Activated CD8-positive, alpha-beta memory T cell treated with anti-CD3 and anti-CD28 coated beads, Interleukin-2, amount 50 U/mL, for 24 hours (primary cell): ENCODE data around the gene CSGALNACT2.
"Not testable (repeated sequence)": the region's sequence is repeated elsewhere in the genome, so short reads cannot be mapped to it uniquely, and the experiment has no call there.

Experiments used
- DNase-seq: peaks from one replicate; pipeline ENCODE4 v3.0.0-alpha.2; 2020; ENCODE audit errors: extremely low read depth

The CSGALNACT2 gene

DNA sequence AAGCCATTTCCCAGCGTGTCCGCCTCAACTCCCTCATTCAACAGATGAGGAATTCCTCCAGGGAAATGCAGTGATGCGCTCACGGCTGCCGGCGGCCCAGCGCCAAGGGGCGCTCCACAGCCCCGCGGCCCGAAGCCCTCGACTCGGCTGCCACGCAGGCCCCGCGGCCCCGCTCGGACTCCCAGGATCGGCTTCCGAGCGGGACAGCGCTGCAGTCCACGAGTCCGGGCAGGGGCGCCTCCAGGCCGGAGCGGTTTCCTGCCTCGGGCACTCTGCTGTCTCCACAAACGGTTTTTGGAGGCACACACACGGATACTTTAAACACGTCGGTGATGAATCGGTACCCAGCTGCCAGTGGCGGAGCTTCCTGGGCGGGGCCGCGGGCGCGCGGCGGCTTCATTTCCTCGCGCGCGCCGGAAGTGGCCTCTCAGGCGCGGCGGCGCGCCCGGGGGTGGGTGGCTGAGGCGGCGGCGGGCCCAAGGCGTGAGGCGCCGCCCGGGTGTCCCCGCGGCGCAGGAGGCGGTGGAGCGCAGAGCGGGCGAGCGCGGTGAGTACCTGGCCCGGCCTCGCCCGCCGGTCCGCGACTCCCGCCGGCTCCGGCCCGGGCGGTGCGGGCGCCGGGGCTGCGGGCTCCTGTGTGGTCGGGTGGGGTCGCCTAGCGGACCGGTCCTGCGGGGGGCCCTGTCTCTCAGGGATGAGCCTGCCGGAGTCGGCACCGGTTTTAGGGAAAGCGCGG is at the start of gene CSGALNACT2:
TSS of gene CSGALNACT2 (plus strand) at position 425 of the 736 bp plus-strand sequence. CDS start 16,705 bp downstream, outside the sequence.
- DNase-seq = peak; percentile 68

DNA sequence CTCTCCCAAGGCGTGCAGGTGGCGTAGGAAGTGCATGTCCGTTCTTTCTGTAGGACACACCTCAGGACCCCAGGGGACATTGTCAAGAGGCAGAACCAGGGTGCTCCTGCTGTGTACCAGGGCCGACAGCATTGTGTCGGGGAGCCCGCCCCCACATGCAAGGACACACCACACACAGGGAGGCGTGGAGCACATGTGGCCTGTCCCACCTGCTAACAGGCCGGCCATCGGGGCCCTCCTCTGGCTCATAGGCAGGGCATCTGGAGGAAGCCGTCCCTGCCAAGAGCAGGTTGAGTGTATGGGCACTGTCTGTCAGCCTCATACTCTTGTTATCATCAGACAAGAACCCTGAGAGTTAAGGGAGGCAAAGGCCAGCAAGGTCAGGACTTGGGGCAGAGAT is 48.7 kb upstream of the CSGALNACT2 start:
- DNase-seq = no peak

GRCh38 chr10:43090188-43090587 is 48.1 kb upstream of the CSGALNACT2 start:
- no peak for DNase-seq

DNA sequence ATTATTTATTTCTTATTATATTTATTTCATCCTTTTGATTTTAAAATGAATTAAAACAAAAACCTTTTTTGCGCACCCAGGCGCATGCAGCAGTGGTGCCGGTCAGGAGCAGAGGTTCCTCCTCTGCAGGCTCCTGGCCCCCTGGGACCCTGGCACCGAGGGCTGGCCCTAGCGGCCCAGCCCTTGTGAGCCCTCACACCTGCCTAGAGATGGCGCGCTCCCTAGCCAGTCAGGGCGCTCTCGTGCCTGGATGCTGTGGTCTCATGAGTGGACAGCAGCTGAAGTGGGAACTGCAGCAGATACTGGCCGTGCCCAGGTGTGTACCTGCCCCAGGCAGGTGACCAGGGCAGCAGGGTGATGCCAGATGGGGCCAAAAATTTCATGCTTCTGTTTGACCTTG is 47.6 kb upstream of the CSGALNACT2 start:
- no peak for DNase-seq

- DNase-seq = no peak
These were observed 46.4 kb upstream of the CSGALNACT2 start for GRCh38 chr10:43091846-43092245.

- DNase-seq = no peak
These were observed 44.7 kb upstream of the CSGALNACT2 start for GRCh38 chr10:43093423-43094076.

- no peak for DNase-seq
These were observed 44.2 kb upstream of the CSGALNACT2 start for GRCh38 chr10:43094085-43094484.

- not testable (repeated sequence) for DNase-seq
These were observed 38.9 kb upstream of the CSGALNACT2 start for GRCh38 chr10:43099339-43099738.

- no peak for DNase-seq
These were observed 38.3 kb upstream of the CSGALNACT2 start for GRCh38 chr10:43099928-43100327.

DNA sequence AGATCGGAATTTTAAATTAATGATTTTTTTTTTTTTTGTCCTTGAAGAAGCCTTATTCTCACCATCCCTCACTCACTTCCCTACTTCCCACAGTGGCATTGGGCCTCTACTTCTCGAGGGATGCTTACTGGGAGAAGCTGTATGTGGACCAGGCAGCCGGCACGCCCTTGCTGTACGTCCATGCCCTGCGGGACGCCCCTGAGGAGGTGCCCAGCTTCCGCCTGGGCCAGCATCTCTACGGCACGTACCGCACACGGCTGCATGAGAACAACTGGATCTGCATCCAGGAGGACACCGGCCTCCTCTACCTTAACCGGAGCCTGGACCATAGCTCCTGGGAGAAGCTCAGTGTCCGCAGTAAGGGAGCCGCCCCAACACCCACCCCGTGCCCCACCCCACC is 37.9 kb upstream of the CSGALNACT2 start:
- no peak for DNase-seq

- DNase-seq = no peak
These were observed 36.0 kb upstream of the CSGALNACT2 start for GRCh38 chr10:43102063-43102828.

- DNase-seq = peak; percentile 18
These were observed 32.9 kb upstream of the CSGALNACT2 start for GRCh38 chr10:43105102-43105955.

- DNase-seq = no peak
These were observed 32.4 kb upstream of the CSGALNACT2 start for GRCh38 chr10:43105956-43106229.

GRCh38 chr10:43106256-43107091 is 31.8 kb upstream of the CSGALNACT2 start:
- DNase-seq = no peak

- DNase-seq = no peak
These were observed 29.3 kb upstream of the CSGALNACT2 start for GRCh38 chr10:43108951-43109350.

DNA sequence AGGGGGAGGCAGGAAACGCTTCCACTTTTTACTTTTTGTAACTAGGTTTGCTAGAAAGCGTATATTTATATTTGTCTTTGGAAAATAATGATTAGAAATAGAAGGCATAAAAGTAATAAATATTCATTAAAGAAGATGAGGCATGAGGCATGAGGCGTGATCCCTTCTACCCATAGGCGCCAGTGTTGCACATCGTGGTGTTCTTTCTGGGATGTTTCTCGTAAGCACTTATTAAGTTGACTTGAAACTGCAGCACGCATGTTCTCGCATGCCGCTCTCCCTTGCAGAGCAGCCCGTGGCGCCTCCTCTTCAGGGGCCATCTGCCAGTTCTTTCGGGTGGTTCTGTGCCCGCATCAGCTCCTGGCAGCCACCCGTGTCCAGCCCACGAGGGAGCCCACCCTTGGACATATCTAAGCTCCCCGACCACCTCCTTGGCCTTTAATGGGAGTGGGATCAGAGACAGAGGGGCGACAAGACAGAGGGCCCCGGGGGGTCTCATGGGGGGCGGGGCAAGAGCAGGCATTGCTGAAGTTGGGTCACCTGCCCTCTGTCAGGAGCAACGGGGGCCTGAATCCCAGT is 28.5 kb upstream of the CSGALNACT2 start:
- DNase-seq = no peak

GRCh38 chr10:43110338-43111071 is 27.7 kb upstream of the CSGALNACT2 start:
- DNase-seq = no peak

DNA sequence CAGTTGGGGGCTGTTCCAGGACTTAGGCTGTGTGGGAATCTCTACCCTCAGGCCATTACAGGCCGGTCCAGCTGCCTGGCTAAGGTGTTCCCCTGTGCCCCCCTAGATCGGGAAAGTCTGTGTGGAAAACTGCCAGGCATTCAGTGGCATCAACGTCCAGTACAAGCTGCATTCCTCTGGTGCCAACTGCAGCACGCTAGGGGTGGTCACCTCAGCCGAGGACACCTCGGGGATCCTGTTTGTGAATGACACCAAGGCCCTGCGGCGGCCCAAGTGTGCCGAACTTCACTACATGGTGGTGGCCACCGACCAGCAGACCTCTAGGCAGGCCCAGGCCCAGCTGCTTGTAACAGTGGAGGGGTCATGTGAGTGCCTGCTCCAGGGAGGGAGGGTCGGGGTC is 27.1 kb upstream of the CSGALNACT2 start:
- no peak for DNase-seq

DNA sequence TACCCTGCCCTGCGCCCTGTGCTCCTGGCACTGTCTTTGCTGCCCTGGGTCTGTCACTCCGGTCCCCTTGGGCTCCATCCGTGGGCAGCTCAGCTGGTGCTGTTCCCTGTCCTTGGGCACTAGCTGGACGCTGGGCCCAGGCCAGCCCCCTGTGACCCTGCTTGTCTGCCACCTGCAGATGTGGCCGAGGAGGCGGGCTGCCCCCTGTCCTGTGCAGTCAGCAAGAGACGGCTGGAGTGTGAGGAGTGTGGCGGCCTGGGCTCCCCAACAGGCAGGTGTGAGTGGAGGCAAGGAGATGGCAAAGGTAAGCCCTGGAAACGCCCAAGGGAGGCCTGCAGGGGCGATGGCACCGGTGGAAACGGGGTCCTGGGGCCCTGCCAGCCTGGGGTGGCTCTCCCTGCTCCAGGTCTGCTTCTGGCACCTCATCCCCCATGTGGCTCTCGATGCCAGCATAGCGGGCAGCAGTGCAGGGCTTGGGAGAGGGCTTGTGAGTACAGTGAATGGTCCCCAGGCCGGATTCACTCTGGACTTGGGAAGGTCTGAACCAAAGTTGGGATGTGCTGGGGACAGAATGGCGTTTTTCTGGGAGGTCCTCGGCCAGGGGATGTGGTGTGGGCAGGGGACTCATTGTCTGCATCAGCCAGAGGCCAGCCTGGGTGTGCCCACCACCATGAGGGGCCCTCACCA is 26.2 kb upstream of the CSGALNACT2 start:
- DNase-seq = no peak
